Smooth muscle cell (in vitro differentiated cells): ENCODE measurements around the gene PLCB1. TPM values are rescaled to one million over a fixed set of nuclear protein-coding genes. Genes with fewer than 3 reads are reported as not detected.

Source experiments
- DNase-seq: peaks from one replicate; lab custom pipeline; 2025; ENCODE audit not compliant: unreplicated experiment; lab: John Stamatoyannopoulos, UW
- H2AFZ ChIP-seq: fragments of 200-600 bp; sonication (generic); 2 replicates; pipeline ENCODE4 v1.6.0; 2016; ENCODE audit warnings: antibody characterized with exemption, low read depth, mild to moderate bottlenecking
- H3F3A ChIP-seq: fragments of 200-600 bp; sonication (generic); 2 replicates; pipeline ENCODE4 v1.6.0; 2017; ENCODE audit warnings: antibody characterized with exemption, low read depth
- H3K27ac ChIP-seq: fragments of 200-600 bp; sonication (generic); 2 replicates; pipeline ENCODE4 v1.5.1; 2016; ENCODE audit warnings: low read depth, mild to moderate bottlenecking
- H3K27me3 ChIP-seq: fragments of 200-600 bp; sonication (generic); 2 replicates; pipeline ENCODE4 v1.6.1; 2016; ENCODE audit warnings: low read depth, mild to moderate bottlenecking
- H3K36me3 ChIP-seq: fragments of 200-600 bp; sonication (generic); 2 replicates; pipeline ENCODE4 v1.5.1; 2016; ENCODE audit warnings: low read depth
- H3K4me1 ChIP-seq: fragments of 200-600 bp; sonication (generic); 2 replicates; pipeline ENCODE4 v1.5.1; 2016; ENCODE audit warnings: low read depth
- H3K4me2 ChIP-seq: fragments of 200-600 bp; sonication (generic); 2 replicates; pipeline ENCODE4 v1.6.0; 2016; ENCODE audit warnings: mild to moderate bottlenecking
- H3K4me3 ChIP-seq: fragments of 200-600 bp; sonication (generic); 2 replicates; pipeline ENCODE4 v1.5.1; 2016; ENCODE audit warnings: mild to moderate bottlenecking
- H3K79me2 ChIP-seq: fragments of 200-600 bp; sonication (generic); 2 replicates; pipeline ENCODE4 v1.6.0; 2016; ENCODE audit warnings: low read depth, mild to moderate bottlenecking
- H3K9ac ChIP-seq: fragments of 200-600 bp; sonication (generic); 2 replicates; pipeline ENCODE4 v1.6.0; 2016; ENCODE audit warnings: low read depth
- H3K9me3 ChIP-seq: fragments of 200-600 bp; sonication (generic); replicated peaks from 2 replicates; pipeline ENCODE4 v1.5.1; 2016; ENCODE audit warnings: low read depth
- H4K20me1 ChIP-seq: fragments of 200-600 bp; sonication (generic); 2 replicates; pipeline ENCODE4 v1.6.0; 2016; ENCODE audit warnings: low read depth
- CTCF ChIP-seq: fragments of 200-600 bp; sonication (generic); IDR thresholded peaks from 2 replicates; pipeline ENCODE4 v1.5.1; 2017; ENCODE audit warnings: borderline replicate concordance, mild to moderate bottlenecking, antibody characterized with exemption; ENCODE audit not compliant: insufficient read depth, poor library complexity, severe bottlenecking
- WGBS: methylation state at CpG from one replicate; pipeline ENCODE4 v1.1.7; 2016; ENCODE audit warnings: low lambda C conversion rate; 5-methylcytosine and 5-hydroxymethylcytosine counted together
- polyA plus RNA-seq: library from polyadenylated mRNA; unstranded; fragments of >200 nt; fragmentation: Nextera tagmentation; extraction: Ambion mirVana; gene quantifications from 2 replicates; pipeline ENCODE4 v1.2.1, GENCODE V29; 2016
- total RNA-seq: library from RNA; depleted of rRNA; stranded (reverse); fragments of >200 nt; gene quantifications from 2 replicates; pipeline ENCODE4 v1.2.3, GENCODE V29; 2014

The PLCB1 gene
- total and polyA plus RNA-seq, 2 experiments from 2014 or later: 4.7 to 25.3 TPM

- H3K4me3 ChIP-seq: no peak overlapping the region
- no peak for TF ChIP-seq CTCF
- peaks cover 18% of the 10 kb centered on the region for H3K27me3 ChIP-seq
- 79% methylated on average over 5 of the region's 5 CpGs for WGBS
- DNase-seq: no peak
- no peak overlapping the region for H3K4me2 ChIP-seq
- H3K79me2 ChIP-seq: no peaks in the 10 kb centered on the region
- H3K27ac ChIP-seq: no peak overlapping the region
- H2AFZ ChIP-seq: no peak overlapping the region
- H3F3A ChIP-seq: no peaks in the 10 kb centered on the region
- no peaks in the 10 kb centered on the region for H4K20me1 ChIP-seq
- H3K9ac ChIP-seq: no peak overlapping the region
- H3K9me3 ChIP-seq: no peaks in the 10 kb centered on the region
- no peaks in the 10 kb centered on the region for H3K36me3 ChIP-seq
- no peaks in the 10 kb centered on the region for H3K4me1 ChIP-seq
These were observed 234.3 kb downstream of the PLCB1 start for GRCh38 chr20:8366303-8366923.

DNA sequence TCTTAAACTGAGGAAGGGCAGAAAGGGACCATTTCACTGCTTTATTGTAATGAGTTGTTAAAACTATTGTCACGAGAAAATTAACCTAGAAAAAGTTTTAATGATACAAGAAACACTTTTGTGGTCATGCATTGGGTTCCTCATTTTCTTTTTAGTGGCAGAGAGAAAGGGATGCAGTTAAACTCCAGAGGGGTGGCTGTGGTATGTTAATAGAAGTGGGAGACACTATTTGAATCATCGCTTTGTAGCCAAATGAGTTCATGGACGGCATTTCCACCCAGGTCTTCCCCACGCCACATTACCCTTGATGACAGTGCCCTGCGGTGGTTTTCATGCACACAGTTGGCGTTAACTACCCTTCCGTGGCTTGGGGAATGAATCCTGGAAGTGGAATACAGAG lies 235.6 kb downstream of the PLCB1 start:
- Histone ChIP-seq H3K4me3 (no peak overlapping the region), H2AFZ (no peak overlapping the region), H3K79me2 (no peaks in the 10 kb centered on the region), H4K20me1 (no peaks in the 10 kb centered on the region), H3K9ac (no peak overlapping the region), H3F3A (no peaks in the 10 kb centered on the region), H3K36me3 (no peaks in the 10 kb centered on the region), H3K4me2 (no peak overlapping the region), H3K27ac (no peak overlapping the region), H3K4me1 (no peaks in the 10 kb centered on the region), H3K27me3 (peaks cover 25% of the 10 kb centered on the region), H3K9me3 (no peaks in the 10 kb centered on the region)
- TF ChIP-seq CTCF: no peak
- no peak for DNase-seq
- WGBS: 87% methylated on average over 7 of the region's 7 CpGs

DNA sequence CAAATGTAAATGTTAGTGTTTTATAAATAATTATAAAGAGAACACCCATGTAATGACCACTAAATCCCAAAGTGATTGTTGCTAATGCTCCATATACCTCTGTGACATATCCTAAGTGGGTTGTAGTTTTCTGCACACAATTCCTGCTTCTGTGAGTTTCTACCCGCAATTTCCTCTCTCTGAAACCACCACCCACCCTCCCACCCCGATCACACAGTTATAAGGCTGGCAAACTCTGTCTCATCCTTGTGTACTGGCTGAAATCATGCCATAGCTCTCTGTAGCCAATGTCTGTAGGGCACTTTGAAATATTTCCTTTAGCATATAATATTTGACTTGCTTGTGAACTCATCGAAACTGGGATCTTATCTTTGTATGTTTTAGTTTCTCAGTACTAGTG lies 236.6 kb downstream of the PLCB1 start:
- no peak for DNase-seq
- no peak overlapping the region for H3K4me2 ChIP-seq
- H4K20me1 ChIP-seq: no peaks in the 10 kb centered on the region
- TF ChIP-seq CTCF: no peak
- H3K36me3 ChIP-seq: no peaks in the 10 kb centered on the region
- H3K79me2 ChIP-seq: no peaks in the 10 kb centered on the region
- H3K9me3 ChIP-seq: no peaks in the 10 kb centered on the region
- H3K4me1 ChIP-seq: no peaks in the 10 kb centered on the region
- H3F3A ChIP-seq: no peaks in the 10 kb centered on the region
- no peak overlapping the region for H3K9ac ChIP-seq
- H2AFZ ChIP-seq: no peak overlapping the region
- WGBS: 82% methylated on average over 3 of the region's 3 CpGs
- peaks cover 25% of the 10 kb centered on the region for H3K27me3 ChIP-seq
- H3K27ac ChIP-seq: no peak overlapping the region
- no peak overlapping the region for H3K4me3 ChIP-seq

DNA sequence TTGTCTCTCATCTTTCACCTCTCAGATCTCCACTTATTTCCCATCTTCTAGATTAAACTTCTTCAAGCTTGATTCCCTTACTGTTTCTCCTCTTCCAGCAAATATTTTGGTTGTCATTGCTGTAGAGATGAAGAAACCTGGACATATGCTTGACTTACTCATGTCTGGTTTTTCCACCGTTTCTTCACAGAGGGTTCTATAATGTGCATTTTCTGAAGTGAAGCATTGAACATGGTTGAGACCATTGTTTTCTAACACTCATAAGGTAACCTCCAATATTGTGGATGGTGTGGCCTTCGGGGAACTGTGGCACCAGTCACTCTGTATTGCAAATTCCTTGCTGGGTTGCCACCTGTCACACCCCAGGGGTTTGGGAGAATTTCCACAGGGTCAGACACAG lies 237.2 kb downstream of the PLCB1 start:
- H3F3A ChIP-seq: no peaks in the 10 kb centered on the region
- no peak for DNase-seq
- no peak overlapping the region for H3K4me3 ChIP-seq
- no peaks in the 10 kb centered on the region for H4K20me1 ChIP-seq
- H3K36me3 ChIP-seq: no peaks in the 10 kb centered on the region
- H2AFZ ChIP-seq: no peak overlapping the region
- no peak overlapping the region for H3K9ac ChIP-seq
- no peak overlapping the region for H3K4me2 ChIP-seq
- H3K27ac ChIP-seq: no peak overlapping the region
- no peaks in the 10 kb centered on the region for H3K9me3 ChIP-seq
- peaks cover 25% of the 10 kb centered on the region for H3K27me3 ChIP-seq
- WGBS: 90% methylated on average over 2 of the region's 2 CpGs
- TF ChIP-seq CTCF: no peak
- H3K79me2 ChIP-seq: no peaks in the 10 kb centered on the region
- H3K4me1 ChIP-seq: peaks cover 2% of the 10 kb centered on the region
